Measurements from ENCODE around the gene RIGI. TPM values are rescaled to one million over a fixed set of nuclear protein-coding genes. Genes with fewer than 3 reads are reported as not detected.
A peak's percentile ranks its signal among the peaks of the same experiment; 100 is the strongest.

RIGI gene
- total and polyA plus RNA-seq, 2 of the 13 experiments (the other 11 are each of a cell fraction or from before 2014, with no cell fraction given): 3.0 to 8.2 TPM

DNA sequence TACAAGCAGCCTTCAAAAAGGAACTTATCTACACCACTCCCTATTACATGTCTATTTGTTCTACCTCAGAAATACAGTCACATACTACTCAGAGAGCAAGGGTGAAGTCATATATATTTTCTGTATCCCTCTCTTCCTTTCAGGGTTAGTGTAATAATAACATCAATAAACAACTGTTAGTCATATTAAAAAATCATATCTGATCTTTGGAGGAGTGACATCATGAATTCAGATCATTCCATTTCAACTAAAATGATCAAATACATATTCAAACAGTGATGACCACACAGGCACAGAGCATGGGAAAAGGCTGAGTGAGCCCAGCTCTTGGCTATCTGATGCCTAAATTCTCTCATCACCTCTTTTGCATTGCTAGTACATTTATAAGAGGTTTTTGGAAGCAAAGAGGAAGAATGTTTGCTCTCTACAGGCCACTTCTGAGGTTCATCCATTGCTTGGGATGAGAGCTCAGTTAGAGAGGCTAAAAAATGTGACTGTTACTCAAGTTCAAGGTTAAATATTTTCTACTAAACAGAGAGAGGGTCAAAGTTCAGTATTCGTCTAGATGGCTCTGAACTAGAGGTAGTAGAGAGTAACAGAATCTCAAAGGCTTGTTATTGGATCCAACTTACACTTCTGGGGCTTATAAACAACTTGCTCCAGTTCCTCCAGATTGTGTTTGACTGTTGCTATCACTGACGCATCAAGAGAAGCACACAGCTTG lies 39.0 kb downstream of the RIGI start (continued):
- TF ChIP-seq FOXO4 (CRISPR knock-in tag; conservative IDR thresholded peaks at IDR 0.05): no peak
- TF ChIP-seq CCDC6 (CRISPR knock-in tag; IDR thresholded peaks at IDR 0.05): no peak
- TF ChIP-seq ZKSCAN5 (CRISPR knock-in tag; IDR thresholded peaks at IDR 0.05): no peak
- TF ChIP-seq ZNF230 (CRISPR knock-in tag; IDR thresholded peaks at IDR 0.05): no peak
- 0 out of 4 replicates have a peak, but pooled peaks of 1 of the 2 experiments have one; percentile 14 for TF ChIP-seq EP300 (IDR thresholded peaks at IDR 0.05; ENCODE audit: low read depth in 2 of 2, low read length in 2 of 2)
- no peak for TF ChIP-seq EP300 (CRISPR knock-in tag; IDR thresholded peaks at IDR 0.05; ENCODE audit: borderline replicate concordance)
- no peak for TF ChIP-seq ETV6 (CRISPR knock-in tag; conservative IDR thresholded peaks at IDR 0.05)
- no peak for TF ChIP-seq ZNF619 (CRISPR knock-in tag; IDR thresholded peaks at IDR 0.05)
- TF ChIP-seq, protein P1, sequence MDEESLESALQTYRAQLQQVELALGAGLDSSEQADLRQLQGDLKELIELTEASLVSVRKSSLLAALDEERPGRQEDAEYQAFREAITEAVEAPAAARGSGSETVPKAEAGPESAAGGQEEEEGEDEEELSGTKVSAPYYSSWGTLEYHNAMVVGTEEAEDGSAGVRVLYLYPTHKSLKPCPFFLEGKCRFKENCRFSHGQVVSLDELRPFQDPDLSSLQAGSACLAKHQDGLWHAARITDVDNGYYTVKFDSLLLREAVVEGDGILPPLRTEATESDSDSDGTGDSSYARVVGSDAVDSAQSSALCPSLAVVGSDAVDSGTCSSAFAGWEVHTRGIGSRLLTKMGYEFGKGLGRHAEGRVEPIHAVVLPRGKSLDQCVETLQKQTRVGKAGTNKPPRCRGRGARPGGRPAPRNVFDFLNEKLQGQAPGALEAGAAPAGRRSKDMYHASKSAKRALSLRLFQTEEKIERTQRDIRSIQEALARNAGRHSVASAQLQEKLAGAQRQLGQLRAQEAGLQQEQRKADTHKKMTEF (CRISPR knock-in tag; IDR thresholded peaks at IDR 0.05): no peak
- no peak for TF ChIP-seq IKZF1 (IDR thresholded peaks at IDR 0.05)
- TF ChIP-seq AHR (CRISPR knock-in tag; IDR thresholded peaks at IDR 0.05): no peak
- TF ChIP-seq NRL (CRISPR knock-in tag; IDR thresholded peaks at IDR 0.05; ENCODE audit: borderline replicate concordance): no peak
- no peak for TF ChIP-seq ZNF883 (CRISPR knock-in tag; IDR thresholded peaks at IDR 0.05; ENCODE audit: not compliant biosample characterization)
- TF ChIP-seq TIGD3 (CRISPR knock-in tag; IDR thresholded peaks at IDR 0.05; ENCODE audit: borderline replicate concordance): no peak
- TF ChIP-seq ZNF513 (CRISPR knock-in tag; conservative IDR thresholded peaks at IDR 0.05): no peak
- TF ChIP-seq KLF15 (CRISPR knock-in tag; IDR thresholded peaks at IDR 0.05; ENCODE audit: borderline replicate concordance): no peak
- peak; percentile 17; the same call in 1 of the 2 replicates for TF ChIP-seq NR2F6 (IDR thresholded peaks at IDR 0.05)
- TF ChIP-seq NR2F6 (CRISPR knock-in tag; IDR thresholded peaks at IDR 0.05): peak; percentile 50; the same call in 1 of the 2 replicates
- no peak for TF ChIP-seq SNRNP70 (IDR thresholded peaks at IDR 0.05; ENCODE audit: low read depth, low read length)
- TF ChIP-seq SKI (IDR thresholded peaks at IDR 0.05; ENCODE audit: partially characterized antibody): peak; percentile 80
- TF ChIP-seq SMAD1 (CRISPR knock-in tag; IDR thresholded peaks at IDR 0.05; ENCODE audit: borderline replicate concordance, low read depth): no peak
- peak; percentile 84; the same call in 1 of the 2 replicates for TF ChIP-seq NCOR1 (IDR thresholded peaks at IDR 0.05; ENCODE audit: borderline replicate concordance, low read length)
- TF ChIP-seq HNF4A (CRISPR knock-in tag; IDR thresholded peaks at IDR 0.05): peak; percentile 73
- no peak for TF ChIP-seq RAD51 (IDR thresholded peaks at IDR 0.05; ENCODE audit: borderline replicate concordance)
- peak; percentile 39 for TF ChIP-seq SAP130 (CRISPR knock-in tag; IDR thresholded peaks at IDR 0.05; ENCODE audit: low read depth)
- no peak for TF ChIP-seq FOSL1 (CRISPR knock-in tag; IDR thresholded peaks at IDR 0.05; ENCODE audit: borderline replicate concordance)

All from HepG2 (cell line).